ENCODE data around the gene CDC42BPG. TPM values are rescaled to one million over a fixed set of nuclear protein-coding genes. Genes with fewer than 3 reads are reported as not detected.

CDC42BPG gene
- polyA plus RNA-seq, 1 donor from 2014 or later: not detected

GRCh38 chr11:64878494-64879243 is 34.2 kb upstream of the CDC42BPG start, which contains the start of gene EHD1:
Gene EHD1, minus strand, starts transcription at chr11:64878621. Its CDS starts 157 bp downstream, at chr11:64878464.
- H3K36me3 ChIP-seq (ENCODE audit: insufficient read depth, low read length): no peaks in the 10 kb centered on the region
- H3K9me3 ChIP-seq (ENCODE audit: low read length): no peaks in the 10 kb centered on the region
- H4K20me1 ChIP-seq (ENCODE audit: insufficient read depth): no peaks in the 10 kb centered on the region
- H3K27me3 ChIP-seq (ENCODE audit: insufficient read depth, low read depth, low read length): no peaks in the 10 kb centered on the region
- peak within 1 kb of the TSS; percentile 93 for H3K9ac ChIP-seq (ENCODE audit: low read length)
- peak within 1 kb of the TSS; percentile 94 for H3K27ac ChIP-seq (ENCODE audit: low read length)
- H3K79me2 ChIP-seq (replicated peaks; ENCODE audit: insufficient read depth, low read length): peaks cover 29% of the 10 kb centered on the region
- H3K4me2 ChIP-seq (ENCODE audit: low read length): peak within 1 kb of the TSS; percentile 62
- TF ChIP-seq MXI1 (conservative IDR thresholded peaks at IDR 0.05; ENCODE audit: poor library complexity, severe bottlenecking) (peak; percentile 99), REST (IDR thresholded peaks at IDR 0.05; ENCODE audit: borderline replicate concordance) (peak; percentile 87), TAF1 (IDR thresholded peaks at IDR 0.05; ENCODE audit: low read depth) (peak; percentile 67), SMC3 (conservative IDR thresholded peaks at IDR 0.05; ENCODE audit: poor library complexity) (peak; percentile 67), EP300 (conservative IDR thresholded peaks at IDR 0.05; ENCODE audit: poor library complexity, severe bottlenecking) (peak; percentile 38), POLR2AphosphoS5 (IDR thresholded peaks at IDR 0.05) (peak; percentile 90), CTCF (IDR thresholded peaks at IDR 0.05; ENCODE audit: poor library complexity, severe bottlenecking) (peak; percentile 88), RAD21 (conservative IDR thresholded peaks at IDR 0.05) (peak; percentile 47), EZH2 (IDR thresholded peaks at IDR 0.05; ENCODE audit: borderline replicate concordance, insufficient read depth, low read length, poor library complexity, severe bottlenecking) (no peak)
- H3K9me2 ChIP-seq (ENCODE audit: insufficient read depth, low read length): no peaks in the 10 kb centered on the region
- peak within 1 kb of the TSS; percentile 81 for H3K4me3 ChIP-seq (ENCODE audit: low read length)
- no peaks in the 10 kb centered on the region for H3F3A ChIP-seq (ENCODE audit: insufficient read depth, low read length, poor library complexity, severe bottlenecking)
- peak within 1 kb of the TSS; percentile 74 for H2AFZ ChIP-seq (ENCODE audit: low read depth, low read length)

GRCh38 chr11:64878223-64878493 is 33.7 kb upstream of the CDC42BPG start:
- peak overlapping the region; percentile 81 for H3K4me3 ChIP-seq (ENCODE audit: low read length)
- H2AFZ ChIP-seq (ENCODE audit: low read depth, low read length): peak overlapping the region; percentile 10
- TF ChIP-seq REST (IDR thresholded peaks at IDR 0.05; ENCODE audit: borderline replicate concordance) (peak; percentile 44), SMC3 (conservative IDR thresholded peaks at IDR 0.05; ENCODE audit: poor library complexity) (no peak)
- peaks cover 30% of the 10 kb centered on the region for H3K79me2 ChIP-seq (replicated peaks; ENCODE audit: insufficient read depth, low read length)
- no peaks in the 10 kb centered on the region for H3K27me3 ChIP-seq (ENCODE audit: insufficient read depth, low read depth, low read length)
- H3K9me2 ChIP-seq (ENCODE audit: insufficient read depth, low read length): no peaks in the 10 kb centered on the region
- H3K9me3 ChIP-seq (ENCODE audit: low read length): no peaks in the 10 kb centered on the region
- H3K4me2 ChIP-seq (ENCODE audit: low read length): peak overlapping the region; percentile 62
- H3F3A ChIP-seq (ENCODE audit: insufficient read depth, low read length, poor library complexity, severe bottlenecking): no peaks in the 10 kb centered on the region
- H3K27ac ChIP-seq (ENCODE audit: low read length): peak overlapping the region; percentile 74
- H3K9ac ChIP-seq (ENCODE audit: low read length): peak overlapping the region; percentile 78
- no peaks in the 10 kb centered on the region for H3K36me3 ChIP-seq (ENCODE audit: insufficient read depth, low read length)
- H4K20me1 ChIP-seq (ENCODE audit: insufficient read depth): no peaks in the 10 kb centered on the region
